ENCODE data around the gene TMTC4.
"Not testable (repeated sequence)": the region's sequence is repeated elsewhere in the genome, so short reads cannot be mapped to it uniquely, and the experiment has no call there.

TMTC4 gene

DNA sequence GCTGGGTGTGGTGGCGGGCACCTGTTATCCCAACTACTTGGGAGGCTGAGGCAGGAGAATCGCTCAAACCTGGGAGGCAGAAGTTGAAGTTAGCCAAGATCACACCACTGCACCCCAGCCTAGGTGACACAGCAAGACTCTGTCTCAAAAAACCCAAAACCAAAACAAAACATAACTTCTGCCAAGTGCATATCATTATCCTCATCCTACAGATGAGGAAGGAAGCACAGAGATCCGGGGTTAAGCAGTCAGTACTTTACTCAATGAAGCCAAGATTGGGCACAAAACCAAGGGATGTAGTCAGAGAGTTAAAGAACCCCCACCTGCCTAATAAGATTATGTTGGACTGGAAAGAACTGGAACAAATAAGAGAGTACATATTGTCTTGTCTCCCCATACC, 5.5 kb upstream of the TMTC4 start:
- Histone ChIP-seq H3K9ac (ENCODE audit: low read length) (no peak overlapping the region), H3K36me3 (ENCODE audit: control insufficient read depth, insufficient read depth, low read length) (no peaks in the 10 kb centered on the region), H3K4me1 (ENCODE audit: control insufficient read depth, insufficient read depth, low read length) (no peaks in the 10 kb centered on the region), H3K4me3 (ENCODE audit: low read length) (no peak overlapping the region), H3K9me3 (ENCODE audit: control insufficient read depth, low read length) (no peaks in the 10 kb centered on the region), H3K27me3 (ENCODE audit: control insufficient read depth, insufficient read depth, low read length) (no peaks in the 10 kb centered on the region)

DNA sequence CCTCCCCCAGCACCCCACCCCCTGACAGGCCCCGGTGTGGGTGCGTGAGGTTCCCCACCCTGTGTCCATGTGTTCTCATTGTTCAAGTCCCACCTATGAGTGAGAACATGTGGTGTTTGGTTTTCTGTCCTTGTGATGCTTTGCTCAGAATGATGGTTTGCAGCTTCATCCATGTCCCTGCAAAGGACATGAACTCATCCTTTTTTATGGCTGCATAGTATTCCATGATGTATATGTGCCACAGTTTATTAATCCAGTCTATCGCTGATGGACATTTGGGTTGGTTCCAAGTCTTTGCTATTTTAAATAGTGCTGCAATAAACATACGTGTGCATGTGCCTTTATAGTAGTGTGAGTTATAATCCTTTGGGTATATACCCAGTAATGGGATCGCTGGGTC, 2.5 kb upstream of the TMTC4 start:
- H3K36me3 ChIP-seq (ENCODE audit: control insufficient read depth, insufficient read depth, low read length); H3K4me3 ChIP-seq (ENCODE audit: low read length); H3K9ac ChIP-seq (ENCODE audit: low read length); H3K9me3 ChIP-seq (ENCODE audit: control insufficient read depth, low read length); H3K4me1 ChIP-seq (ENCODE audit: control insufficient read depth, insufficient read depth, low read length); H3K27me3 ChIP-seq (ENCODE audit: control insufficient read depth, insufficient read depth, low read length): not testable (repeated sequence)

DNA sequence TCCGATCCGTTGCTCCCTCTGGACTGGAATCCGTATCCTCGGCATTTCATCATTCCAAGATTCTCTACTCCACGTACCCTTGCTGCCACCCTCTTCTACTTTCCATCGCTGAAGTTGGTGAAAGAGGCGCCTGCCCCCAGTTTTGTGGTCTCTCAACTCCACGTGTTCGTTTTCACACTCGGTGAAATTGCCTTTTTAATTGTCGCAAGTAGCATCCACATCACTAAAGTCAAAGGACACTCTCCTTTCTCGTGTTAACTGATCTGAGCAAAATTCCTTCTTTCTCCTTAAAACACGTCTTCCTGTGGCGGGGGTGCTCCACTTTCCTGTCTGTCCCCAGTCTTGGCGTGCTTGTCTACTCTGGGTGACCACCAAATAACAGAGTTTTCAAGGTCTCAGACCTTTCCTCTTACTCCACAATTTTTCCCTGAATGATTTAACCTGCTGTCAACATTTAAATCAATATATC, 1.1 kb upstream of the TMTC4 start:
- Histone ChIP-seq H3K4me1 (ENCODE audit: control insufficient read depth, insufficient read depth, low read length) (peaks cover 10% of the 10 kb centered on the region), H3K4me3 (ENCODE audit: low read length) (peak overlapping the region; percentile 63), H3K36me3 (ENCODE audit: control insufficient read depth, insufficient read depth, low read length) (no peaks in the 10 kb centered on the region), H3K9ac (ENCODE audit: low read length) (peak overlapping the region; percentile 76), H3K9me3 (ENCODE audit: control insufficient read depth, low read length) (no peaks in the 10 kb centered on the region), H3K27me3 (ENCODE audit: control insufficient read depth, insufficient read depth, low read length) (no peaks in the 10 kb centered on the region)

DNA sequence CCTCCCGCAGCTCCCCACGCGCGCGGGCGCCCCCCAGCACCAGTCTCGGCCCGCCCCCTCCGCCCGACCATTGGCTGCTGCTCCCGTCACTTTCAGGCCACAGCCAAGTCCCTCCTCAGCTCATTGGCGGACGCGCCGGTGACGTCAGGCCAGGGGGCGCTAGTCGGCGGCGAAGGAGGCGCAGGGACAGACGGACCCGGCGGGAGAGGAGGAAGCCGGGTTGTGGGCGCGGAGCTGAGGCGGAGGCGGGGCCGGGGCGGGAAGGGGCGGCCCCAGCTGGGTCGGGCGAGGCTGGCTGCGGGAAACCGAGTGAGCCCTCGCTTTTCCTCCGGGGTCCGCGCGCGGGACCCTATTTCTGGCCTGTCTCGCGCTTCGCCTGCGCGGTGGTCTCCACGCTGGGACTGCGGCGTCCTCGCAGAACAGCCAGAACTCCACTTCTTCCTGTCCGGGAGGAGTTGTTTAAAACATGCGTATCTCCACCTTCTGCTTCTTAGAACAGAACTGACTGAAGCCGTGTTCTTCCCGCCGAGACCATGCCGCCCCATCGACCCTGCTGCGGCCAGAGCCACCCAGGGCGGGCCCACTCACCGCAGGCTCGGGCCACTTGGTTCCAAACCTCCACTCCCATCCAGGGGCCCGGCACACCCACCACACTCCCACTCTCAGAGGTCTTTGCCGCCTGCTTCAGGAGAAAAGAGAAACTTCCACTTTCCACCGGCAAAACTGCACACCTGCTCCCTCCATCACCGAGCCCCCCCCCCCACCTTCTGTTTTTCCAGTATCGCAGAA, 471 bp upstream of the TMTC4 start:
- no peaks in the 10 kb centered on the region for H3K27me3 ChIP-seq (ENCODE audit: control insufficient read depth, insufficient read depth, low read length)

DNA sequence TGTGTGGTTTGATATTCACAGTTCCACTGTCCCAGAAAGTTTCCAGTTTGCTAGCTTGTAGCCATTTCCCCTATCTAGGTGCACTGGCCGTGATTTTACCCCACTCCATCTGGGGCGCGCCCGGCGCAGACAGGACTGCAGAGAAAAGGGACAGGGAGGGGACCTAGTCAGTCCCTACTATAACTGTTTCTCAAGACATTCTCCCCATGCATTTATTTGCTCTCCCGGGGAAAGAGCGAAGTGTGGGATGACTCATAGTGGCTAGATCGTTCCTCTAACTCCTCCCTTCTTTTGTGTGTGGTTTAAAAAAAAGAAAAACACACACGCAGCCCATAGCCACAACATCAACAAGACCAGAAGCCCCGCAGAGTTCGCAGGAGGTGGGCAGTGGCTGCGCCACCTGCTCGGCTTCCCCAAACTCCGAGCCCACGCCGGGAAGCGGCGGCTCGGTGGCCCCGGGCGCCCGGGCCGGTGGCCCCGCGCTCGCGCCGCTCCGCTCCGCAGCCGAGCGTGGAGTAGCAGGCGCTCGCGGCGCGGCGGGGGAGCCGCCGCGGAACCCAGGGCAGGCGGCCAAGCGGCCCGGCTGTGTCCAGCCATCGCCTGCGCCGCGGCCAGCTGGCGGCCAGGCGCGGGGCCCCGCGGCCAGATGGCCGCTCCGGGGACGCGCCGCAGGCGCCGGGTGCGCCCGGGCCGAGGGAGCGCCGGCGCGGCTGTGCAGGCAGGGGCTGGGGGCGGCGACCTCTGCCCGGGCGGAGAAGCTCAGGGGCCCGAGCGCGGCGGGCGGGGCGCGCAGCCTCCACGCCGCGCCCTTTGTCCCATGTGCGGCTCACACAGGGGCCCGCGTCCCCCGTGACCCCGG, 653 bp downstream of the TMTC4 start:
- Histone ChIP-seq H3K9me3 (ENCODE audit: control insufficient read depth, low read length) (no peaks in the 10 kb centered on the region), H3K4me1 (ENCODE audit: control insufficient read depth, insufficient read depth, low read length) (peaks cover 10% of the 10 kb centered on the region), H3K9ac (ENCODE audit: low read length) (peak overlapping the region; percentile 39), H3K36me3 (ENCODE audit: control insufficient read depth, insufficient read depth, low read length) (no peaks in the 10 kb centered on the region), H3K4me3 (ENCODE audit: low read length) (peak overlapping the region; percentile 67), H3K27me3 (ENCODE audit: control insufficient read depth, insufficient read depth, low read length) (no peaks in the 10 kb centered on the region)

More for the DNA sequence above, 471 bp upstream of the TMTC4 start:
- Histone ChIP-seq H3K36me3 (ENCODE audit: control insufficient read depth, insufficient read depth, low read length) (no peaks in the 10 kb centered on the region), H3K4me1 (ENCODE audit: control insufficient read depth, insufficient read depth, low read length) (peaks cover 10% of the 10 kb centered on the region), H3K9me3 (ENCODE audit: control insufficient read depth, low read length) (no peaks in the 10 kb centered on the region), H3K4me3 (ENCODE audit: low read length) (peak overlapping the region; percentile 63), H3K9ac (ENCODE audit: low read length) (peak overlapping the region; percentile 76)

DNA sequence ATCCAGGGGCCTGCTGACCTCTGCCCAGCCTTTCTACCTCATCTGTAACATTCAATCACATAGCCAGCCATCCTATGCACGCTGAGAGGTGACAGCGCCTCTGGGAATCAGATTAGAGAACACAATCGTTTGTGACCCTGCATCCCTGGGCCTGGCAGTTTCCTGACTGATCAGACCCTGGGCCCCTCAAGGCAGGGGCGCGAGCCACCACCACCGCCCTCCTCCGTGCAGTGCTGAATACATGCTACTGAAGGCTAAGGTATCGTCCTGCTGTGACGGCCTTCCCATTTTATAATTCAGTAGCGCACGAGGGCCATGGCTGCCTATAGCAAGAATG, 1.3 kb downstream of the TMTC4 start:
- Histone ChIP-seq H3K27me3 (ENCODE audit: control insufficient read depth, insufficient read depth, low read length) (no peaks in the 10 kb centered on the region), H3K4me1 (ENCODE audit: control insufficient read depth, insufficient read depth, low read length) (peaks cover 10% of the 10 kb centered on the region), H3K9ac (ENCODE audit: low read length) (no peak overlapping the region), H3K4me3 (ENCODE audit: low read length) (peak overlapping the region; percentile 67), H3K9me3 (ENCODE audit: control insufficient read depth, low read length) (no peaks in the 10 kb centered on the region), H3K36me3 (ENCODE audit: control insufficient read depth, insufficient read depth, low read length) (no peaks in the 10 kb centered on the region)

DNA sequence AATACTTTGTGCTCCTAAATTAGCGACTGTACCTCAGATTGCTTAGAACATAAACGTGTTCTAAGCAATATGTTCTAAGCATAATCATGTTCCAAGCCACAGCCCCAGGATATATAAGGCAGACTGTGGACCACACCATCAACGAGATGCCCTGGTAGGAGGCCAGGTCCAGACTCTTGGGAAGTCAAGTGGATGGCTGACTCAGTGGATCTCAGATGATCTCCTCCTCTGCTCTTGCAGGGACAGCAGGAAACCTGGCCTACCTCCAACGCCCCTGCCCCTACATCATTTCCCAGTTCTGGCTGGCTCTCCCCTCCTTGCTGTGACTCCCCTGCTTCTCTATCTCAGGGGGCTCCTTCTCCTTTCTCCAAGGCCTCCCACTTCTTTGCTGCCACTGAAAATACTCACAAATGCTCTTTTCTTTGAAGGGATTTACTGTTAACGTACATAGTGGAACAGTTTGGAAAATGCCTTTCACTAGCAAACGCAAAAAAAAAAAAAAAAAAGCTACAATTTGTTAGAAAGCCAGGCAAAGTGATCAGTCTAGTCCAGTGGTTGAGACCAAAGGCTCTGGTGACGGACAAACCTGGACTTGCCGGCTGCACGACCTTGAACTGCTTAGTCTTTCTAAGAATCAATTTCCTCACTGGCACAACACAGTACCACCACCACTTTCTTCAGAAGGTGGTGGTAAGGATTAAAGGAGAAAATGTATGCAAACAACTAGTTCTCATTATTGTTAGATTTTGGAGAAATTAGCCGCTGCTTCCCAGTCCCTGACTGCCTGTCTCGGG, 3.0 kb downstream of the TMTC4 start:
- no peaks in the 10 kb centered on the region for H3K27me3 ChIP-seq (ENCODE audit: control insufficient read depth, insufficient read depth, low read length)
- H3K4me1 ChIP-seq (ENCODE audit: control insufficient read depth, insufficient read depth, low read length): peaks cover 10% of the 10 kb centered on the region
- H3K36me3 ChIP-seq (ENCODE audit: control insufficient read depth, insufficient read depth, low read length): no peaks in the 10 kb centered on the region
- no peak overlapping the region for H3K4me3 ChIP-seq (ENCODE audit: low read length)
- no peaks in the 10 kb centered on the region for H3K9me3 ChIP-seq (ENCODE audit: control insufficient read depth, low read length)
- no peak overlapping the region for H3K9ac ChIP-seq (ENCODE audit: low read length)

DNA sequence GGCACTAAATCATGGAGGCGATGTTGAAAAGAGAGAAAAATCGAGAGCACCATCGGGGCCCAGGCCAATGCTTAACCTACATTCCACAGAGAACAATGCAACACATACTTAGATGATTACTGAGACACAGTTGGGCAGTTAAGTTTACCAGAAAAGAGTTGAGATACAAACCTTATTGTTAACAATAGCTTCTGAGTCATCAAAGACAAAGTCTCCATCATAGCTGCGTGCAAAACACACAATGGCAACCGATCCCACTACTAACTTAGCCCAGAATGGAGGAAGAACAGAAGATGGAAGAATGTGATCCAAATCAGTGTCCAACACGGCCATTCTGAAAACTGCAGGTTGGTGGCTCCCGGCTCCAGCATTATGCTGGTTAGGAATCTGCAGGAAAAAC, 6.2 kb downstream of the TMTC4 start:
- H3K27me3 ChIP-seq (ENCODE audit: control insufficient read depth, insufficient read depth, low read length): no peaks in the 10 kb centered on the region
- H3K36me3 ChIP-seq (ENCODE audit: control insufficient read depth, insufficient read depth, low read length): no peaks in the 10 kb centered on the region
- H3K9me3 ChIP-seq (ENCODE audit: control insufficient read depth, low read length): no peaks in the 10 kb centered on the region
- H3K9ac ChIP-seq (ENCODE audit: low read length): no peak overlapping the region
- H3K4me3 ChIP-seq (ENCODE audit: low read length): no peak overlapping the region
- H3K4me1 ChIP-seq (ENCODE audit: control insufficient read depth, insufficient read depth, low read length): peaks cover 6% of the 10 kb centered on the region

DNA sequence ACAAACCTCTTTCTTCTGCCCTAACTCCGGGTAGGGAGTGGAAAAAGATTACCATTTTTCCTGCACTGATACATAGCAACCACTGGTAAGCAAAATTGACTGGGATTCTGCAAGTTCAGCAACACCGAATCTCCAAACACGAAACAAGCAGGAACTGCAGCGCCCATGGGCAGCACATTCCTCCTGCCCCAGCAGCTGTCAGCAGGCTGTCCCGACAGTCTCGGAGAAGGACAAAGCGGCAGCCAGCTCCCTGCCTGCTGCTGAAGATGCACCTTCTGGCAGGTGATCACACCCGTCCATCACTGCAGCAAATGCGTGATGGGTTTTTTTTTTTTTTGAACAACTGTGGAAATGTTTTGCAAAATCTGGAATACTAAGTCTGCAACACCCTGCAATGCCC, 6.7 kb downstream of the TMTC4 start:
- no peaks in the 10 kb centered on the region for H3K27me3 ChIP-seq (ENCODE audit: control insufficient read depth, insufficient read depth, low read length)
- no peaks in the 10 kb centered on the region for H3K36me3 ChIP-seq (ENCODE audit: control insufficient read depth, insufficient read depth, low read length)
- H3K4me1 ChIP-seq (ENCODE audit: control insufficient read depth, insufficient read depth, low read length): peaks cover under 1% of the 10 kb centered on the region
- H3K9me3 ChIP-seq (ENCODE audit: control insufficient read depth, low read length): no peaks in the 10 kb centered on the region
- H3K9ac ChIP-seq (ENCODE audit: low read length): no peak overlapping the region
- no peak overlapping the region for H3K4me3 ChIP-seq (ENCODE audit: low read length)

DNA sequence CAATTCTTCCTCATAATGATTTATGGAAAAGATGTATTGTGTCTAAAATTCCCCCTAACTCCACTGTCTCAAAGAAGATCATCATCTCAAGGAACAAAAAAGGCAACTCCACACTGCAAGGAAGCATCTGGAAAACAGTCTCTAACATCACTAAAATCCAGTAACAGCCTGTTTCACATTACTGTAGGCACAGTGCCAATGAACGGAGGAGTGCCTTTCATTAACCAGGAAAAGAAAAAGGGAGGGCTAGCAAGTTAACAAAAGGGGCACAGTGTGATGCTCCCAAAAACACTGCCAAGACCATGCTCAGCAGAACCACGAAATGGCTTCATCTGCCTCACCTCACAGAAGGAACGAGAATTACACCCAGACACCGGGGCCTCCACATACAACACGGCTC, 8.5 kb downstream of the TMTC4 start:
- no peaks in the 10 kb centered on the region for H3K9me3 ChIP-seq (ENCODE audit: control insufficient read depth, low read length)
- H3K4me3 ChIP-seq (ENCODE audit: low read length): no peak overlapping the region
- H3K9ac ChIP-seq (ENCODE audit: low read length): no peak overlapping the region
- no peaks in the 10 kb centered on the region for H3K27me3 ChIP-seq (ENCODE audit: control insufficient read depth, insufficient read depth, low read length)
- no peaks in the 10 kb centered on the region for H3K4me1 ChIP-seq (ENCODE audit: control insufficient read depth, insufficient read depth, low read length)
- H3K36me3 ChIP-seq (ENCODE audit: control insufficient read depth, insufficient read depth, low read length): no peaks in the 10 kb centered on the region

DNA sequence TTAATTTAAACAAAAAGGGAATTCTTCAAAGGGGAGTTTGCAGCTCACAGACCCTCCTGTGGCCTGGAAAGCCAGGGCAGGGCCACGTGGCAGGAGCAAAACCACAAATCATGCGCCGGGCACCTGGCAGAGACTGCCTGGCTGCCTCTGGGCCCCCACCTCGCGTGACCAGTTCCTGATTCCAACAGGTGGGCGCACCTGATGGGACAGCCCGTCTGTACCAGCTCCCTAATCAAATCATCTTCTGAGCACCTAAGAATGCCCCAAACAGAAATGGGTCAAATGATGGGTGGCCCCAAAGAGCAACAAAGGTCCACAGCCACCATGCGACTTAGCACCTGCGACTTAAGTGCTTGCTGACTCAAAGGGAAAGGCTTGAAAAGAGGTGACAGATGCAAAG, 9.2 kb downstream of the TMTC4 start:
- no peaks in the 10 kb centered on the region for H3K36me3 ChIP-seq (ENCODE audit: control insufficient read depth, insufficient read depth, low read length)
- no peak overlapping the region for H3K4me3 ChIP-seq (ENCODE audit: low read length)
- no peaks in the 10 kb centered on the region for H3K9me3 ChIP-seq (ENCODE audit: control insufficient read depth, low read length)
- H3K9ac ChIP-seq (ENCODE audit: low read length): no peak overlapping the region
- no peaks in the 10 kb centered on the region for H3K4me1 ChIP-seq (ENCODE audit: control insufficient read depth, insufficient read depth, low read length)
- no peaks in the 10 kb centered on the region for H3K27me3 ChIP-seq (ENCODE audit: control insufficient read depth, insufficient read depth, low read length)

Measured in mucosa of stomach (tissue), 1 donor.